Hematopoietic multipotent progenitor cell (in vitro differentiated cells): ENCODE data around the gene PPP1R18. TPM values are rescaled to one million over a fixed set of nuclear protein-coding genes. Genes with fewer than 3 reads are reported as not detected.

Experiments
- small RNA-seq: library from RNA; depleted of rRNA; stranded (forward); fragments of <200 nt; gene quantifications from one replicate; pipeline ENCODE3, GENCODE V24; 2012
- total RNA-seq: library from RNA; depleted of rRNA; stranded (reverse); fragments of >200 nt; gene quantifications from one replicate; pipeline ENCODE4 v1.2.3, GENCODE V29; 2012

Gene PPP1R18
- total RNA-seq, 1 donor = 53.3 TPM

Small RNA genes lying within 50 kb of the gene (small RNA-seq; reads per million reads assigned to genes)
- gene RF00019 = not detected

Other genes with a start within 250 kb of the PPP1R18 start
- gene HLA-E, start 197.1 kb downstream of the PPP1R18 start, total RNA-seq = 1,118 TPM
- 46.6 TPM for gene GNL1, start 130.2 kb downstream of the PPP1R18 start, total RNA-seq
- gene PRR3, start 129.3 kb downstream of the PPP1R18 start, total RNA-seq = 14.5 TPM
- 40.7 TPM for gene ABCF1, start 115.2 kb downstream of the PPP1R18 start, total RNA-seq
- gene PPP1R10, start 69.4 kb downstream of the PPP1R18 start, total RNA-seq = 71.9 TPM
- gene MRPS18B, start 68.8 kb downstream of the PPP1R18 start, total RNA-seq = 81.1 TPM
- gene ATAT1, start 59.8 kb downstream of the PPP1R18 start, total RNA-seq = 11.0 TPM
- 12.9 TPM for gene C6orf136, start 39.5 kb downstream of the PPP1R18 start, total RNA-seq
- 42.3 TPM for gene DHX16, start 13.6 kb downstream of the PPP1R18 start, total RNA-seq
- gene NRM, start 4.3 kb upstream of the PPP1R18 start, total RNA-seq = 9.4 TPM
- gene MDC1, start 30.6 kb upstream of the PPP1R18 start, total RNA-seq = 14.0 TPM
- gene TUBB, start 33.7 kb upstream of the PPP1R18 start, total RNA-seq = 446 TPM
- gene FLOT1, start 56.0 kb upstream of the PPP1R18 start, total RNA-seq = 50.6 TPM
- 4.3 TPM for gene IER3, start 57.9 kb upstream of the PPP1R18 start, total RNA-seq
- gene DDR1, start 197.9 kb upstream of the PPP1R18 start, total RNA-seq = 3.0 TPM
- 19.1 TPM for gene GTF2H4, start 221.6 kb upstream of the PPP1R18 start, total RNA-seq
- 15.9 TPM for gene VARS2, start 227.6 kb upstream of the PPP1R18 start, total RNA-seq
- gene SFTA2, start 245.5 kb upstream of the PPP1R18 start, total RNA-seq = not detected